ENCODE data around the gene TLE6. TPM values are rescaled to one million over a fixed set of nuclear protein-coding genes. Genes with fewer than 3 reads are reported as not detected.
A peak's percentile ranks its signal among the peaks of the same experiment; 100 is the strongest.

Gene TLE6
- total and polyA plus RNA-seq, 10 of the 15 experiments (the other 5 are each of a cell fraction or from before 2014, with no cell fraction given) = 2.7 to 13.8 (median 6.4) TPM

DNA sequence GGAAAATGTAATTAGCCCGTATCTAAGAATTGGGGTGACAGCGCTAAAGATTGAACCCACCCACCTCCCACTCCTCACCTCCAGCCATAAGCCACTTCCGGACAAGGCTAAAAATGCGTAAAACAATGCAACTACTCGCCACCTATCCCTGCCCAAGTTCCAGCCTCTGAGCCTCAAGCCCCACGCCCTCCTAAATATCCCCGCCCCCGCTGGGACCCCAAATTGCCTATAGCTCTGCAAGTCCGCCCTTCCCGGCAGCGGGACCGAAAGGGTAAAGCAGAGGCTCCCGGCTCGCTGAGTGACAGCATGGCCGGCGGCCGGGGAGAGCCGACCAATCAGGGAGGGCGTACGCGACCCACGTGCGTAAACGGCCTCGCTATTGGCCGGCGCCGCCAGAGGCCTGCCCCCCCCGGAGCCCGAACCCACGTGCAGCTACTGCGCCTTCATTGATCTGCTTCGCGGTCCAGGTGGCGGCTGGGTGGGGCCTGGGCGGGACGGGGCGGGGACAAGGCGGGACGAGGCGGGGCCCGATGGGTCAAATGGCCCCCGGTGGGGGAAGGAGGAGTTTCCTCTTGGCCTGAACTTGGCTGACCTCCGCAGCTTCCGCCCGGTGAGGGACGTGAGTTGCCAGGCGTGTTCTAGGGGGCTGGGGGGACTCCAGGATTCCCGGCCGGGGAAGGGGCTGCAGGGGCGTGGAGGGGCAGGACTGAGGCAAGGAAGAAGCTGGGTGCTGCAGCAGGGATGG is at the start of gene TLE6 (continued):
- peak; percentile 96 for TF ChIP-seq PBX3 (IDR thresholded peaks at IDR 0.05; ENCODE audit: insufficient replicate concordance, low read depth, low read length)
- TF ChIP-seq, protein P1, sequence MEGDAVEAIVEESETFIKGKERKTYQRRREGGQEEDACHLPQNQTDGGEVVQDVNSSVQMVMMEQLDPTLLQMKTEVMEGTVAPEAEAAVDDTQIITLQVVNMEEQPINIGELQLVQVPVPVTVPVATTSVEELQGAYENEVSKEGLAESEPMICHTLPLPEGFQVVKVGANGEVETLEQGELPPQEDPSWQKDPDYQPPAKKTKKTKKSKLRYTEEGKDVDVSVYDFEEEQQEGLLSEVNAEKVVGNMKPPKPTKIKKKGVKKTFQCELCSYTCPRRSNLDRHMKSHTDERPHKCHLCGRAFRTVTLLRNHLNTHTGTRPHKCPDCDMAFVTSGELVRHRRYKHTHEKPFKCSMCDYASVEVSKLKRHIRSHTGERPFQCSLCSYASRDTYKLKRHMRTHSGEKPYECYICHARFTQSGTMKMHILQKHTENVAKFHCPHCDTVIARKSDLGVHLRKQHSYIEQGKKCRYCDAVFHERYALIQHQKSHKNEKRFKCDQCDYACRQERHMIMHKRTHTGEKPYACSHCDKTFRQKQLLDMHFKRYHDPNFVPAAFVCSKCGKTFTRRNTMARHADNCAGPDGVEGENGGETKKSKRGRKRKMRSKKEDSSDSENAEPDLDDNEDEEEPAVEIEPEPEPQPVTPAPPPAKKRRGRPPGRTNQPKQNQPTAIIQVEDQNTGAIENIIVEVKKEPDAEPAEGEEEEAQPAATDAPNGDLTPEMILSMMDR (IDR thresholded peaks at IDR 0.05 in 2 of 3, conservative IDR thresholded peaks at IDR 0.05 in 1 of 3; ENCODE audit: control insufficient read depth in 2 of 3, extremely low read depth in 1 of 3, insufficient read depth in 1 of 3, low read depth in 3 of 3, low read length in 3 of 3) = 0 out of 6 replicates have a peak, but pooled peaks of 1 of the 3 experiments have one; percentile 1
- no peak for TF ChIP-seq TARDBP (IDR thresholded peaks at IDR 0.05; ENCODE audit: borderline replicate concordance)
- TF ChIP-seq E2F8 (IDR thresholded peaks at IDR 0.05; ENCODE audit: low read depth, partially characterized antibody) = no peak
- TF ChIP-seq NFYA (IDR thresholded peaks at IDR 0.05; ENCODE audit: borderline replicate concordance, low read depth, low read length) = no peak
- 0 out of 2 replicates have a peak, but pooled peaks have one; percentile 45 for TF ChIP-seq PAX5 (IDR thresholded peaks at IDR 0.05; ENCODE audit: borderline replicate concordance, low read depth, low read length)
- TF ChIP-seq FOXM1 (IDR thresholded peaks at IDR 0.05; ENCODE audit: low read depth, low read length) = no peak
- TF ChIP-seq ESRRA (IDR thresholded peaks at IDR 0.05; ENCODE audit: low read length) = no peak
- no peak for TF ChIP-seq RFX5 (IDR thresholded peaks at IDR 0.05; ENCODE audit: low read depth, low read length)
- TF ChIP-seq HCFC1 (IDR thresholded peaks at IDR 0.05; ENCODE audit: low read length) = no peak
- no peak for TF ChIP-seq CHD1 (IDR thresholded peaks at IDR 0.05; ENCODE audit: low read depth, low read length)
- TF ChIP-seq, protein P2, sequence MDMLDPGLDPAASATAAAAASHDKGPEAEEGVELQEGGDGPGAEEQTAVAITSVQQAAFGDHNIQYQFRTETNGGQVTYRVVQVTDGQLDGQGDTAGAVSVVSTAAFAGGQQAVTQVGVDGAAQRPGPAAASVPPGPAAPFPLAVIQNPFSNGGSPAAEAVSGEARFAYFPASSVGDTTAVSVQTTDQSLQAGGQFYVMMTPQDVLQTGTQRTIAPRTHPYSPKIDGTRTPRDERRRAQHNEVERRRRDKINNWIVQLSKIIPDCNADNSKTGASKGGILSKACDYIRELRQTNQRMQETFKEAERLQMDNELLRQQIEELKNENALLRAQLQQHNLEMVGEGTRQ (IDR thresholded peaks at IDR 0.05; ENCODE audit: borderline replicate concordance, low read depth, low read length) = peak; percentile 72
- TF ChIP-seq ATF3 (IDR thresholded peaks at IDR 0.05; ENCODE audit: borderline replicate concordance, extremely low read depth, low read depth, low read length) = peak; percentile 44; the same call in 1 of the 2 replicates
- TF ChIP-seq WRNIP1 (IDR thresholded peaks at IDR 0.05; ENCODE audit: borderline replicate concordance, low read depth, low read length) = no peak
- TF ChIP-seq SMAD5 (IDR thresholded peaks at IDR 0.05; ENCODE audit: low read depth) = no peak
- no peak for TF ChIP-seq ZZZ3 (IDR thresholded peaks at IDR 0.05; ENCODE audit: control insufficient read depth, insufficient read length, low read depth)
- peak; percentile 69; the same call in 1 of the 2 replicates for TF ChIP-seq NFYB (IDR thresholded peaks at IDR 0.05; ENCODE audit: insufficient read depth, low read depth, low read length)
- peak; percentile 58 for TF ChIP-seq NR2C1 (IDR thresholded peaks at IDR 0.05)
- TF ChIP-seq BACH1 (IDR thresholded peaks at IDR 0.05; ENCODE audit: borderline replicate concordance) = no peak
- TF ChIP-seq, protein P3, sequence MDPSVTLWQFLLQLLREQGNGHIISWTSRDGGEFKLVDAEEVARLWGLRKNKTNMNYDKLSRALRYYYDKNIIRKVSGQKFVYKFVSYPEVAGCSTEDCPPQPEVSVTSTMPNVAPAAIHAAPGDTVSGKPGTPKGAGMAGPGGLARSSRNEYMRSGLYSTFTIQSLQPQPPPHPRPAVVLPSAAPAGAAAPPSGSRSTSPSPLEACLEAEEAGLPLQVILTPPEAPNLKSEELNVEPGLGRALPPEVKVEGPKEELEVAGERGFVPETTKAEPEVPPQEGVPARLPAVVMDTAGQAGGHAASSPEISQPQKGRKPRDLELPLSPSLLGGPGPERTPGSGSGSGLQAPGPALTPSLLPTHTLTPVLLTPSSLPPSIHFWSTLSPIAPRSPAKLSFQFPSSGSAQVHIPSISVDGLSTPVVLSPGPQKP (IDR thresholded peaks at IDR 0.05; ENCODE audit: low read depth, low read length) = no peak
- TF ChIP-seq MEF2B (IDR thresholded peaks at IDR 0.05; ENCODE audit: partially characterized antibody, poor library complexity, severe bottlenecking) = peak; percentile 65

Measured in GM12878 (cell line).